ENCODE measurements around the gene COL21A1. TPM values are rescaled to one million over a fixed set of nuclear protein-coding genes. Genes with fewer than 3 reads are reported as not detected.

COL21A1 gene
- total RNA-seq, 4 donors from 2014 or later = 8.3 to 22.2 (median 9.0) TPM

GRCh38 chr6:56087421-56087820, 160.0 kb downstream of the COL21A1 start:
- no peak overlapping the region for H3K4me3 ChIP-seq
- intact Hi-C loops (cut with DNase I) = no loop called here

GRCh38 chr6:56079751-56080540, 167.4 kb downstream of the COL21A1 start:
- H3K27me3 ChIP-seq = no peaks in the 10 kb centered on the region
- intact Hi-C loops (cut with DNase I) = no loop called here
- DNase-seq (ENCODE audit: extremely low spot score) = no peak
- no peaks in the 10 kb centered on the region for H3K9me3 ChIP-seq
- no peak overlapping the region for H3K27ac ChIP-seq (replicated peaks in 1 of 4)
- no peaks in the 10 kb centered on the region for H3K4me1 ChIP-seq
- peaks cover 0 to 4% (median 0%) of the 10 kb centered on the region in 4 donors for H3K36me3 ChIP-seq
- no peak for TF ChIP-seq EP300 (IDR thresholded peaks at IDR 0.05)
- no peak for TF ChIP-seq POLR2A (IDR thresholded peaks at IDR 0.05; ENCODE audit: low read depth)
- no peak for TF ChIP-seq POLR2AphosphoS5 (IDR thresholded peaks at IDR 0.05)
- no peak overlapping the region for H3K4me3 ChIP-seq
- WGBS = 98% methylated on average over 2 of the region's 2 CpGs

More at GRCh38 chr6:56087421-56087820, 160.0 kb downstream of the COL21A1 start:
- Histone ChIP-seq H3K4me1 (peaks cover 0 to 12% (median 9%) of the 10 kb centered on the region in 4 donors), H3K27me3 (no peaks in the 10 kb centered on the region), H3K36me3 (no peaks in the 10 kb centered on the region), H3K27ac (replicated peaks in 1 of 4) (no peak overlapping the region), H3K9me3 (peaks cover 0 to 14% (median under 1%) of the 10 kb centered on the region in 4 donors)
- TF ChIP-seq EP300 (IDR thresholded peaks at IDR 0.05) (no peak), POLR2A (IDR thresholded peaks at IDR 0.05; ENCODE audit: low read depth) (no peak), CTCF (IDR thresholded peaks at IDR 0.05) (no peak), POLR2AphosphoS5 (IDR thresholded peaks at IDR 0.05) (no peak)
- DNase-seq (ENCODE audit: extremely low spot score) = no peak

GRCh38 chr6:56076033-56076432, 171.3 kb downstream of the COL21A1 start:
- Histone ChIP-seq H3K36me3 (peaks cover 0 to 4% (median 0%) of the 10 kb centered on the region in 4 donors), H3K27ac (replicated peaks in 1 of 4) (no peak overlapping the region), H3K27me3 (no peaks in the 10 kb centered on the region), H3K4me3 (no peak overlapping the region), H3K4me1 (no peaks in the 10 kb centered on the region), H3K9me3 (no peaks in the 10 kb centered on the region)
- DNase-seq (ENCODE audit: extremely low spot score) = no peak
- intact Hi-C loops (cut with DNase I) = no loop called here
- no peak for TF ChIP-seq EP300 (IDR thresholded peaks at IDR 0.05)
- TF ChIP-seq CTCF (IDR thresholded peaks at IDR 0.05) = no peak
- TF ChIP-seq POLR2AphosphoS5 (IDR thresholded peaks at IDR 0.05) = no peak
- TF ChIP-seq POLR2A (IDR thresholded peaks at IDR 0.05; ENCODE audit: low read depth) = no peak

GRCh38 chr6:56073761-56074160, 173.6 kb downstream of the COL21A1 start:
- H3K4me3 ChIP-seq = no peak overlapping the region

More at GRCh38 chr6:56073761-56074160, 173.6 kb downstream of the COL21A1 start:
- peak overlapping the region in 1 of 4 donors; percentile 54 for H3K27ac ChIP-seq (replicated peaks in 1 of 4)
- no peaks in the 10 kb centered on the region for H3K9me3 ChIP-seq
- no peaks in the 10 kb centered on the region for H3K27me3 ChIP-seq
- TF ChIP-seq POLR2A (IDR thresholded peaks at IDR 0.05; ENCODE audit: low read depth) (no peak), CTCF (IDR thresholded peaks at IDR 0.05) (no peak), POLR2AphosphoS5 (IDR thresholded peaks at IDR 0.05) (no peak), EP300 (IDR thresholded peaks at IDR 0.05) (no peak)
- intact Hi-C loops (cut with DNase I) = no loop called here
- H3K36me3 ChIP-seq = peaks cover 0 to 4% (median 0%) of the 10 kb centered on the region in 4 donors
- no peaks in the 10 kb centered on the region for H3K4me1 ChIP-seq
- no peak for DNase-seq (ENCODE audit: extremely low spot score)

All from esophagus muscularis mucosa (tissue), 4 donors.